Measurements from ENCODE around the gene TCEAL2.

TCEAL2 gene

DNA sequence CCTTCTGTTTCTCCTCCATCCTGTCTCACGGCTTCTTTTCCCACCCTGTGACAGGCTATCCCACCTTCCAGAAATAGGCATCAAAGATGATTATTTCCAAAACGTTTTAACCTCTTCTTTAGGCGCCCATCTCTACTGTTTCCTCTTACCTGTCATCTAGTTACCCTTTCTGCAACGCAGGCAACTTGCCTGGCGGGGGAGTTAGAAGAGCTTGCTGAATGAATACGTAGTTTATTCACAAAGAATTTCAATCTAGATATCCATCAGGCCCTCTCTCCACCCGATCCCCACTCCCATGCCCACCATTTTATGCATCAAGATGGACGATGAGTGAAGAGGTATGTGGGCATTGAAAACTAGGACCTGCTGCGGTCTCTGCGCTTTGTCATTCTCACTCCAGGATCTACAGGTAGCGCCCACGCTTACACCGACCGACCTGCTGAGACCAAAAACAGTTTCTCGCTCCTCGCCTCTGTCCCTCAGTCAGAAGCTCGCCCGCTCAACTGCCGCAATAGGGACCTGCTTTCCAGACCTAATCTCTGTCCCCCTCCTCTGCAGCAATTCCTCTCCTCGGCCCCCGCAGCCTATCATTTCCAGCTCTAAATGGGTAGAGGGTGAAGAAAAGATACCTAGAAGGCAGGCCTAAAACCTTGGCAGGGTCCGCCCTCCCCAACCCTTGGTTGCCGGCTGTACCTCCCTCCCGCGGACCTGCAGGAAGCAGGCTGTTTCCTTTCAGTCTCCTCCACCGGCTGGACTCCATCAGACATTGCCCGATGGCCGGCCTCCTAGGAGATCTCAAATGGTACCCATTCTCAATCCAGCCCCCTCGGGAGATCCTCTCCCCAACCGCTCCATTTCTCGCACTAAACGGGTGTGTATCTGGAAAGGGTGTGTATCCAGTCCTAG is 29.7 kb downstream of the TCEAL2 start:
- Histone ChIP-seq H3K36me3 (ENCODE audit: control insufficient read depth in 4 of 4, insufficient read depth in 4 of 4, low read length in 3 of 4) (no peaks in the 10 kb centered on the region), H3K27ac (ENCODE audit: insufficient read depth in 1 of 2, low read depth in 1 of 2, low read length in 2 of 2, poor library complexity in 1 of 2, severe bottlenecking in 2 of 2) (peak overlapping the region; percentile 50), H3K4me3 (ENCODE audit: control insufficient read depth in 1 of 7, extremely low read depth in 1 of 7, insufficient read depth in 4 of 7, low read depth in 2 of 7, low read length in 6 of 7) (peak overlapping the region in 6 of 7 experiments; percentile 40 to 81 (median 67)), H3K4me1 (ENCODE audit: control extremely low read depth in 1 of 4, control insufficient read depth in 4 of 4, insufficient read depth in 4 of 4, low read length in 3 of 4) (peaks cover 0 to 12% (median 2%) of the 10 kb centered on the region in 4 experiments), H3K27me3 (replicated peaks in 2 of 5; ENCODE audit: control insufficient read depth in 4 of 5, insufficient read depth in 5 of 5, low read length in 4 of 5) (peaks cover 0 to 3% (median 0%) of the 10 kb centered on the region in 5 experiments), H3K9me3 (ENCODE audit: control extremely low read depth in 1 of 5, control insufficient read depth in 4 of 5, insufficient read depth in 2 of 5, low read depth in 1 of 5, low read length in 4 of 5) (no peaks in the 10 kb centered on the region)
- peak; percentile 29 to 54 (median 39) for DNase-seq
- WGBS (ENCODE audit: insufficient coverage) = 35% methylated on average over 18 of the region's 32 CpGs
- ChIA-PET POLR2A (no interaction called here), CTCF (no interaction called here)

DNA sequence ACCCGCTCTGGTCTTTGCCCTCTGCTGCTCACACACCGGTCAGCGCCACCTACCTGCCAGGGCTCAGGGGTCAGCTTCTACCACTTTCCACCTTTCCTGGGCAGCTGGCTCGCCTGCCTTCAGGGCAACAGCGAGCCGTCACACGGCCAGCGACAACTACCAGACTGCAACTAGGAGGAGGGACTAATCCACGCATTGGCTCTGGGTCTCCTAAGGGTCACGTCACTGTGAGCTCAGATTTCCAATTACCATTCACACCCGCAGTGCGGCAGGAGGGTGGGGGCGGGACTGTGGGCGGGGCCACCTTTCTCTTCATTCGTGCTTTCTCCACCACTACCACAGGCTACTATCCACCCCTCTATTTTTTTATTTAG is 30.3 kb downstream of the TCEAL2 start, which contains the start of gene BEX5:
Gene BEX5 (minus strand): TSS at position 172 of the 374 bp plus-strand sequence. CDS start 1,712 bp downstream, outside the sequence.
- H3K27ac ChIP-seq (ENCODE audit: insufficient read depth in 1 of 2, low read depth in 1 of 2, low read length in 2 of 2, poor library complexity in 1 of 2, severe bottlenecking in 2 of 2) = peak within 1 kb of the TSS; percentile 50
- ChIA-PET POLR2A (no interaction called here), CTCF (no interaction called here)
- H3K27me3 ChIP-seq (replicated peaks in 2 of 5; ENCODE audit: control insufficient read depth in 4 of 5, insufficient read depth in 5 of 5, low read length in 4 of 5) = peaks cover 0 to 3% (median 0%) of the 10 kb centered on the region in 5 experiments
- DNase-seq = peak; percentile 79 to 92 (median 89)
- H3K9me3 ChIP-seq (ENCODE audit: control extremely low read depth in 1 of 5, control insufficient read depth in 4 of 5, insufficient read depth in 2 of 5, low read depth in 1 of 5, low read length in 4 of 5) = no peaks in the 10 kb centered on the region
- H3K4me1 ChIP-seq (ENCODE audit: control extremely low read depth in 1 of 4, control insufficient read depth in 4 of 4, insufficient read depth in 4 of 4, low read length in 3 of 4) = peaks cover 0 to 12% (median 2%) of the 10 kb centered on the region in 4 experiments
- WGBS (ENCODE audit: insufficient coverage) = 32% methylated on average over 13 of the region's 15 CpGs
- H3K36me3 ChIP-seq (ENCODE audit: control insufficient read depth in 4 of 4, insufficient read depth in 4 of 4, low read length in 3 of 4) = no peaks in the 10 kb centered on the region
- H3K4me3 ChIP-seq (ENCODE audit: control insufficient read depth in 1 of 7, extremely low read depth in 1 of 7, insufficient read depth in 4 of 7, low read depth in 2 of 7, low read length in 6 of 7) = peak within 1 kb of the TSS in 6 of 7 experiments; percentile 40 to 81 (median 67)
